ENCODE results near the gene CDC42BPG.
A peak's percentile ranks its signal among the peaks of the same experiment; 100 is the strongest.

DNA sequence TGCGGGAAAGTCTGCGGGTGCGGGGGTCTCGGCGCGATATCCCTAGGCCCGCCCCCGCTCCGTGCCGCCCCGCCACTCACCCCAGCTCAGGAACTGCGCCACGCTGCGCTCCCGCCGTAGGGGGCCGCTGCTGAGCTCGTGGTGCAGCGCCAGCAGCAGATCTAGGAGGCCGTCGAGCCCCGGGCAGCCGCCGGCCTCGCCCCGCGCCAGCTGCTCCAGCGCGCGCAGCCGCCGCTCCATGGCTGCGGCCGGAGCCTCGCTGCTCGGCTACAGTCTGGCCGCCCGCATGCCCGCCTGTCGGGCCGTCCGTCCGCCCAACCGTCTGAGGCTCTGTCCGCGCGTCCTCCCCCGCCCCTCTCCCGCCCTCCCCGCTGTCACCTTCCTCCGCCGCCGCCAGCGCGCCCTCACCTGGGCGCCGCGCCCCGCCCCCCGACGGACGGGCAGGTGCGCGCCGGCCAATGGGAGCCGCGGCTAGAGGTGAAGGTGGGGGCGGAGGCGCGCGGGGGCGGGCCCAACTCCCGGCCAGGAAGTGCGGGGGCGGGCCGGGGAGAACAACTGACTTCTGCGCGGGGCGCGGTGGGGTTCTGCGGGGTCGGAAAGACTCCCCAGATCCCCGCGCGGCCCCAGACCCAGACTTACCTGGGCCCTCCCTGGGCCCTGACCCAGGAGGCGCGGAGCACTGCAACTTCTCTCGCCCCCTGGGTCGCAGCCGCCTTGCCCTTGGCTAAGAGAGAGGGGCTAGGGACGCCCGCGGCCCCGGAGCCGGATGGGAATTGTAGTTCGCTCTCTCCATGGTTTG, at the start of gene CDC42BPG:
- TF ChIP-seq, protein P1, sequence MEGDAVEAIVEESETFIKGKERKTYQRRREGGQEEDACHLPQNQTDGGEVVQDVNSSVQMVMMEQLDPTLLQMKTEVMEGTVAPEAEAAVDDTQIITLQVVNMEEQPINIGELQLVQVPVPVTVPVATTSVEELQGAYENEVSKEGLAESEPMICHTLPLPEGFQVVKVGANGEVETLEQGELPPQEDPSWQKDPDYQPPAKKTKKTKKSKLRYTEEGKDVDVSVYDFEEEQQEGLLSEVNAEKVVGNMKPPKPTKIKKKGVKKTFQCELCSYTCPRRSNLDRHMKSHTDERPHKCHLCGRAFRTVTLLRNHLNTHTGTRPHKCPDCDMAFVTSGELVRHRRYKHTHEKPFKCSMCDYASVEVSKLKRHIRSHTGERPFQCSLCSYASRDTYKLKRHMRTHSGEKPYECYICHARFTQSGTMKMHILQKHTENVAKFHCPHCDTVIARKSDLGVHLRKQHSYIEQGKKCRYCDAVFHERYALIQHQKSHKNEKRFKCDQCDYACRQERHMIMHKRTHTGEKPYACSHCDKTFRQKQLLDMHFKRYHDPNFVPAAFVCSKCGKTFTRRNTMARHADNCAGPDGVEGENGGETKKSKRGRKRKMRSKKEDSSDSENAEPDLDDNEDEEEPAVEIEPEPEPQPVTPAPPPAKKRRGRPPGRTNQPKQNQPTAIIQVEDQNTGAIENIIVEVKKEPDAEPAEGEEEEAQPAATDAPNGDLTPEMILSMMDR (IDR thresholded peaks at IDR 0.05; ENCODE audit: low read depth, low read length, poor library complexity, severe bottlenecking): peak; percentile 74
- TF ChIP-seq EZH2phosphoT487 (IDR thresholded peaks at IDR 0.05; ENCODE audit: borderline replicate concordance, low read length): no peak
